Activated effector memory CD4-positive, alpha-beta T cell treated with Interleukin-2 at 50 U/mL for 16 hours (primary cell): ENCODE data around the gene RGS5.
"Not testable (repeated sequence)": the region's sequence is repeated elsewhere in the genome, so short reads cannot be mapped to it uniquely, and the experiment has no call there.

Source experiments
- DNase-seq: peaks from one replicate; pipeline ENCODE4 v3.0.0-alpha.2; 2020

RGS5 gene, protein sequence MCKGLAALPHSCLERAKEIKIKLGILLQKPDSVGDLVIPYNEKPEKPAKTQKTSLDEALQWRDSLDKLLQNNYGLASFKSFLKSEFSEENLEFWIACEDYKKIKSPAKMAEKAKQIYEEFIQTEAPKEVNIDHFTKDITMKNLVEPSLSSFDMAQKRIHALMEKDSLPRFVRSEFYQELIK

DNA sequence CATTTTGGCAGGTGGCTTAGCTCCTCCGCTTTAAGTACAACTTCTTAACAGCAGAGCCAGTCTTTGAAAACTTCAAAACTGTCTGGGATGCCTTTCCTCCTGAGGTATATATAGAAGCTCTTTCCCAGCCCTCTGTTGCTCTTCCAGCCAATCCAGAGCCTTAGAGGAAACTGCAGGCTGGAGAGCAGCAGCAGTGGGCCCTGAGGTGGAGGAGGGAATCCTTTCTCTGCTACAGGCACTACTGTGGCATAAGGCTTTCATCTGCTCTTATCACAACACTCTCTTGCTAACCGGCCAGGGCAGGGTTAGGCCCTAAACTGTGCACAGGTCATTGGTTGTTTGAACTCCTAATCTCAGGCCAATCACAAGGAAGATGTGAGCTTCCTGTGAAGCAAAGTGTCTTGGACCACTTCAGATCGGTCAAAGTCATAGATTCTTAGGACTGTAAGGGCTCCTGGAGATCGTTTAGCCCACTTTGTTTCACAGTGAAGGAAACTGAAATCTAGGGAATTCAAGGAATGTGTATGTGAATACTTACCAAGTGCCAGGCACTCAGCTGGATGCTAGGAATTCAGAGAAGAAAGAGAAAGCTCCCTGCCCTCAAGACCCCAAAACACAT, at the start of gene RGS5:
TSS of gene RGS5 (minus strand) at position 84 of the 619 bp plus-strand sequence. CDS start at position 3, 81 bp downstream.
- DNase-seq: no peak

DNA sequence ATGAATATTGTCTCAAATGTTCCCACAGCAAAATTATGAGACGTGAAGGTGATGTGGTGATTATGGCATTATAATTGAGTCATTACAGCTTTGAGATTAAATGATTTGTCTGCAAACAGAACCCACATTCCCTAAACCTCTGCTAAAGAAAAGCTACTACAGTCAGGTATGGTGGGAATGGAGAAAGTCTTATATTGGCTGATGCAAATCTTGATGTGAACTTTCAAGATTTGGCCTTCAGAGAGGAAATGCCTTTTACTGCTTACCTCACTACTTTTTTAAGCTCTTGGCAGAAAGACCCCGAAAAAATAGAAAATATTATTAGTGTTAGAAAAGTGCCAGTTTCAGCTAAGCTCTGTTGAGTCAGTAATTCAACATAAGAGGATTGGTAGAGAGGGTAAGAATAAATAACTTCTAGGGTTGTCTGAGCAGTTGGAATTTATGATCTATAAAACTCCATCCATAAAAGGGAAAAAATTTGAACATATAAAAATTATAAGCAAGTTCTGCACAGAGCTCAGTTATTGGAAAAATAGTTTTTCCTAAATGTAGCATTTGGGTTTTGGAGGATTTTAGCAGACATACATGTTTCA, 47.8 kb upstream of the RGS5 start:
- no peak for DNase-seq

DNA sequence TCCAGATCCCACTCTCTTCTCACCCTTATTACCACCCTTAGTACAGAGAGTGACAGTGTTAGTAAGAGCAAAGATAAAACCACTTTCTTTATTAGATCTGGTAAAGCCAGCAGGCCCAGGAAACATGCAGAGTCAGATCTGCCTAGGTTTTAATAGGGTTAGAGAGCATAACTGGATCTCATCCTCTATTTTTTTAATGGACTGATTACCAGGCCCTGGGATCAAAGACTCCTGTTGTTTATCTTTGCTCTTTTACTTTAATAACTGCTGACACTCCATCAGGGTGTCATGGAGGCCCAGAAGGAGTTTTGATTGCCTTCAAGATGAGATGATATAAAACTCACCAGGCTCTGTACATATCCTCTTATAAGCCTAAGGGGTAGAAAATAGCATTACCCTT, 45.3 kb upstream of the RGS5 start:
- no peak for DNase-seq

DNA sequence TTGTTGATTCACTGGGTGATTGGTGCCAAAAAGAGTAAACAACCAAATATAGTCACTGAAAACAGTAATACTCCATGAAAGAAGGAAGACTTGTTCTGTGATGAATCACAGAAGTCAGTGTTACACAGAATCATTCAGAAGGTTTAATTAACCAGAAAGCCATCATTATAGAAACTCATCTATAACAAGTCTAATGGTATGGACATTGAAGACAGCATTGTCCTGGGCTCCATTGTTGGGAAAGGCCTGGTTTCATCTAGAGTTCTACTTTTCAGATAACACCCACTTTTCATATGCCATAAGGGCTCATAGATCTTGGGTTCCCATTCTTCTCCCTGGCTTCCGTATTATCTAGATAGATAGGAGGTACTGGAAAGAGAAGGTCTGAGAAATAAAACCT, 41.9 kb upstream of the RGS5 start:
- DNase-seq: not testable (repeated sequence)

DNA sequence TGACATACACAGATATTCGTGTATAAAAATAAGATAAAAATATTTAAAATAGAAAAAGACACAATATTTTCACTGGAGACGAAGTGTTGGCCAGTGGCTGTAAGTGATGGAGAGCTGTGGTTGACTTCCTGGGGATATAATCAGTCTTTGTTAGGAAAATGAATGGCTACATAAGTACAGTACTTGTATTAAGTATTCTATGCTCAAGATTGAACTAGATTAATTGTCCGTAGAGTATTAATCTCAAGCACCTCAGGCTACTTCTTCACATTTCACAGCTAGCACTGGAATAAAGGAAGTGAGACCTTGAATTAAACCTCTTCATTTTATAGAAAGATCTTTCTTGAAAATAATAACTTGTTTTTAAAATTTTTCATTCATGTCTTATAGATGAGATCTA, 39.0 kb upstream of the RGS5 start:
- no peak for DNase-seq

DNA sequence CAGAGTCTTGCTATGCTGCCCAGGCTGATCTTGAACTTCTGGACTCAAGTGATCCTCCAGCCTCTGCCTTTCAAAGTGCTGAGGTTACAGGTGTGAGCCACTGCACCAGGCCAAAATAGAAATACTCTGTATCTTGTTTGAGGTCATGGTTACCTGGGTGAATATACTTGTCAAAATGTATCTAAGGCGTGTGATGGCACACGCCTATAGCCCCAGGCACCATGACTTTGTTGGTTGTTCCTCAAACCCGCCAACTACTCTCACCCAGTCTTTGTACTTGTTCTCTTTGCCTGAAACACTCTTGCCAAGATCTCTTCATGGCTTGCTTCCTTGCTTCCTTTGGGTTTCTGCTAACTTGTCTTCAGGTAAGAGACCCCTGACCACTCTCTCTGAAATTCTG, 38.0 kb upstream of the RGS5 start:
- no peak for DNase-seq

DNA sequence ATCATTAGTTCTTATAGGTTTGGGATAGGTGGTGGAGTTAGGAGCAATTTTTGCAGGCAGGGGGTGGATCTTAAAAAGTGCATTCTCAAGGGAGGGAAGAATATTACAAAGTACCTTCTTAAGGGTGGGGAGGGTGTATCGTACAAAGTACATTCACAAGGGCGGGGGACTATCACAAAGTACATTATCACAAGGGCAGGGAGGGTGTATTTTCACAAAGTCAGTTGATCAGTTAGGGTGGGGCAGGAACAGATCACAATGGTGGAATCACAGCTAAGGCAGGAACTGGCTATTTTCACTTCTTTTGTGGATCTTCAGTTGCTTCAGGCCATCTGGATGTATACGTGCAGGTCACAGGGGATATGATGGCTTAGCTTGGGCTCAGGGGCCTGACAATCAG, 30.9 kb upstream of the RGS5 start:
- DNase-seq: not testable (repeated sequence)

DNA sequence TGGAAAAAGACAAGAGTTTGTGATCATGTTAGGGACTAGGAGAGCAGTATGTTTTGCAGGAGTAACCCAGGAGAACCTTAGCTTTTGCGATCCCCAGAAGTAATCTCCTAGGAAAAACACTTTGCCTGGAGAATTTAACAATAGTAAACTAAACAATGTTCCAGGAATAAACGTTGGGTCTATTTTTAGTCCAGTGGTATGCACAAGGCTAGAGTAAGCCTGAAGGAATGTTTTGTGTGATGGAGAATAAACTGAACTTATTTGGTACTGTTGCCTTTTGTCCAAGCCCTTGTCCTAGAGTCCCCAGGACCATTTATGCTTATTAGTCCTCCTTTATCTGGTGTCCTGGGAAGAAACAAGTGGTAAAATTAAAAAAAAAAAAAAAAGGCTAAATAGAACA, 28.7 kb upstream of the RGS5 start:
- no peak for DNase-seq

DNA sequence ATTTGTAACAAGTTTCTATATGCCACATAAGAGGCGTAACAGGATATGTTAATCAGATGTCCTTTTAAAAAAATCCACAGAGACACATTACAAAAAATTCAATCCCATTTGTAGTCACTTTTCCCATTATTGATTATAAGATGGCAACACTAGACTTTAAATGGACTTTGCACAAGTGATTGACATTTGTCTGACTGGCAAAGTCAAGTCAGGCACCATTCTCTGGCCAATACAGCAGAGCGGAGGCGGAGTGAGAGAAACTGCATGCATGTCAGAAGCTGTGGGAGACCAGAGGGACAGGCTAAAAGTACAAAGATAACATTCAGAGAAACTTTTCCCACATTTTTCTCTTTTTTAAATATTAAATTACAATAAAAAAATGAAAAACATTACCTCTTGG, 28.1 kb upstream of the RGS5 start:
- no peak for DNase-seq

DNA sequence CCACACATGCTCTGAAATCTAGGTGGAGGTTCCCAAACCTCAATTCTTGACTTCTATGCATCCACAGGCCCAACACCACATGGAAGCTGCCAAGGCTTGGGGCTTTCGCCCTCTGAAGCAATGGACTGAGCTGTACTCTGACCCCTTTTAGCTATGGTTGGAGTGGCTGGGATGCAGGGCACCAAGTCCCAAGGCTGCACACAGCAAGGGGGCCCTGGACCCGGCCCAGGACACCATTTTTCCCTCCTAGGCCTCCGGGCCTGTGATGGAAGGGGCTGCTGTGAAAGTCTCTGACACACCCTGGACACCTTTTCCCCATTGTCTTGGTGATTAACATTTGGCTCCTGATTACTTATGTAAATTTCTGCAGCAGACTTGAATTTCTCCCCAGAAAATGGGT, 25.6 kb upstream of the RGS5 start:
- not testable (repeated sequence) for DNase-seq

DNA sequence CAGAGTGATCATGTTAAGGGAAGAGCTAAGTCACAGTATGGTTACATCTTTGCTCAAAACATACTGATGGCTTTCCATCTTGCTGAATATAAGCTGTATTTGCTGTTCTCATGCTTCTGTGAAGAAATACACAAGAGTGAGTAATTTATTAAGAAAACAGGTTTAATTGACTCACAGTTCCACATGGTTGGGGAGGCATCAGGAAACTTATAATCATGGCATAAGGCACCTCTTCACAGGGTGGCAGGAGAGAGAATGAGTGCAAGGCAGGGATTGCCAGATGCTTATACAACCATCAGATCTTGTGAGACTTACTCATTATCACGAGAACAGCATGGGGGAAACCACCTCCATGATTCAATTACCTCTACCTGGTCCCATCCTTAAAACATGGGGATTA, 24.4 kb upstream of the RGS5 start:
- no peak for DNase-seq

DNA sequence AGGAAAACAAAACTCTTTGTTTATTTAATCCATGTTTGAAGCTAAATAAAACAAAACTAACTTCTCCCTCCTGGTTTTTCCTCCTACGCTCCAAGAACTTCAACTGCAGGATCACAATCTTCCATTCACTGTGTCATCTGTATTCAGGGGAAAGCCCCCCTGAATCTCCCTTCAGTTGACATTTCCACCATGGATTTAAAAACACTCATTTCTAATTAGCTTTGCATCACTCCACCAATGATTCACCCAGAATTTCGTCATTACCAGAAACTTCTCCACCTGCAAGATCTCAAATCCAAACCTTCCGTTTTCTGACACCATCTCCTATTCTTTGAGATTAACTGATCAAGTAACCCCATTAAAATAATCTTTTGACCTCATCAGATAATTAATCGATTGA, 10.9 kb upstream of the RGS5 start:
- no peak for DNase-seq

DNA sequence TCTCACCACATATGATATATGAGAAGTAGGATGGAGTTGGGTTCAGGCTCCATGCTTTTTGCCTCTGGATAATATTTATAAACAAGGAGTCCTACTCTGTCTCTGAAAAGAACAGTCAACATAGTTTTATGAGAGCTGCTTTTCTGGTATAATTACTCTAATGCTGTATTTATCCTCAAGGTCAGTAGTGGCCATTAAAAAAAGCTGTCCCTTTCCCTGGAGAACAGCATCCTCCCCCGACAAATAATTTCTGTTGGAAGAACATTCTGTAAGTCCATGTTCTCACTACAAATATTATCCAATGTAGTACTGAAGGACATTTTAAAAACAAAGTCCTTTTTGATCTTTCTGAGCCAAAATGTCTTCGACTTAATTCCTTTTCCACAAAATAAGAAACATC, 9.0 kb upstream of the RGS5 start:
- DNase-seq: no peak

DNA sequence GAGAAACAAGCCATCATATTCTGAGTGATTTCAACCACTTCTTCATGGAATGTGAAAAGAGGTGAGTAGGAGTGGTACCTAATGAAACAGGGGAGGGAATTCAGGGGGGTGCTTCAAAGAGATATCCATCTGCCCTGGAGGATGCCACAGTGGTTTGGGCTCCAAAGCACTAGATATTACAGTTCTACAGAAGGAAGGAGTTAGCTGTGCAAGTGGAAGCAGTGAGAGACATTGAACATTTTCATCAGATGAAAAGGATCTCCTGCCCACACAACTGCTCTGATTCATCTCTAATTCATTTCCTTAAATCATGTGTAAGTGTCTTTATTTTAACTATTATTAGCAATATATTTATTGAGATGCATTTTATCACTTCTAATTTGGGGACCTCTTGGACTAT, 2.8 kb upstream of the RGS5 start:
- DNase-seq: no peak

DNA sequence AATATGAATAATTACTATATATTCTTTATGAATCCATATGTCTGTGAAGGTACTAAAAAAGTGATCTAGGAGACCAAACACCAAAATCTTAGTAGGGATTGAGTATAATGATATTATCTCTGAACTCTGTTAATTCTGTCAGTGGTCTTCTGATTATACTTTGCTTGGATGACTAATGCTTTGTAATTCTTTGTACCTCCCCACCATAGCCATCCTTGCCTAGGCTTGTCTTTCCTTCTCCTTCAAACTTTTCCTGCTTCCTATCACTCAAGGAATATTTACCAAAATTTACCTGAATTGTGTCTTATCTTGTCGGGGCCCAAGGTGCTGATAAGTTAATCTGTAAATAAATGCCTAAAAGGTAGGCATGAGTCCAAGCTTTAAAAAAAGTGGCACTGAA, 845 bp upstream of the RGS5 start:
- DNase-seq: no peak

DNA sequence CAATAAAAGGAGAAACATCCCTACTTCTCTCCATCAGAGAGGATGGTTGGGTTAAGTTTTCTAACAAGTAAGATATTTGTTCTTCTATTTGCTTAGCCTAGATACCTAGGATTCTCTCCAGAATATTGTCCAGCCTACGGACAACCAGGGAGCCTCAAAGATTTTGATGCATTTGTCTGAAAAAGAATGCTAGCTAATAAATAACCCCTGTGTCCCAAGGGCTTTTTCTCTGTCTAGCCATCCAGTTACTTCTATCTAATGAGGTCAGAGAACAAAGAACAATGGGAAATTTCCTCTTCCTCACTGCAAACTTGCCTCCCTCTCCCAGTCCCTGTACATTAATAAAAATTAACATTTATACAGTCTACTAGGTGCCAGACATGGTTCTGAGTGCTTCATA, 810 bp downstream of the RGS5 start:
- DNase-seq: no peak

DNA sequence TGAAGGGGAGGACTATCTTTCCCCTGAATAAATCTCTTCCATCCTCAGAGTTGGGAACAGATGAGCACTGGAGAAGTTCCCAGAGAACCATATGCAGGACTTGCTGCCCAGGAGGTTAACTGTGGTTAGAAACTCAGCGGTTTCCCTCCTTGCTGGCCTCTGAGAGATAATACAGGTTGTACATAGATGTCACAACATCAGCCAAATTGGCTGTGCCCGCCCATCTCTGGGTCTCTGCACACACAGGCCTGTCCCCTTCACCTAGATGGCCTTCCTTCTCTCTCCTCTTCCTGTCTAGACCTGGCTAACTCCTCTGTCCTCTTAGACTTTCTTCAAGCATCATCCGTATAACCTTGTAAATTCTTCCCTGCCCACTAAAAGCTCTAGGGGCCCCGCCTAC, 5.7 kb downstream of the RGS5 start:
- DNase-seq: no peak

DNA sequence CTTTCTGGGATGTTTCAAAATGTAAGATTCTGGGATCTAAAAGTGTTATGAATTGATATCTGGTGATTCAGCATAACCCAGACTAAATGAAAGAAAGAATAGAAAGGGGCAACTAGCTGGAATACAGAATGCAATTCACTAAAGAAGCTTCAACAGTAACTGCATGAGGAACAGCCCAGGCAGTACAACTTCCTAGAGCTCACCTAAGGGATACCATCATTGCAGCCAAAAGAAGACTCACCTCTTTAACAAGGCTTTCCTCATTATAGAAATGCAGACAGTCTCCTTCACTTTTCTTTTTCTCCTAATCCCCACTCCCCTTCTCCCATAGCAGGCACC, 6.3 kb downstream of the RGS5 start:
- no peak for DNase-seq

DNA sequence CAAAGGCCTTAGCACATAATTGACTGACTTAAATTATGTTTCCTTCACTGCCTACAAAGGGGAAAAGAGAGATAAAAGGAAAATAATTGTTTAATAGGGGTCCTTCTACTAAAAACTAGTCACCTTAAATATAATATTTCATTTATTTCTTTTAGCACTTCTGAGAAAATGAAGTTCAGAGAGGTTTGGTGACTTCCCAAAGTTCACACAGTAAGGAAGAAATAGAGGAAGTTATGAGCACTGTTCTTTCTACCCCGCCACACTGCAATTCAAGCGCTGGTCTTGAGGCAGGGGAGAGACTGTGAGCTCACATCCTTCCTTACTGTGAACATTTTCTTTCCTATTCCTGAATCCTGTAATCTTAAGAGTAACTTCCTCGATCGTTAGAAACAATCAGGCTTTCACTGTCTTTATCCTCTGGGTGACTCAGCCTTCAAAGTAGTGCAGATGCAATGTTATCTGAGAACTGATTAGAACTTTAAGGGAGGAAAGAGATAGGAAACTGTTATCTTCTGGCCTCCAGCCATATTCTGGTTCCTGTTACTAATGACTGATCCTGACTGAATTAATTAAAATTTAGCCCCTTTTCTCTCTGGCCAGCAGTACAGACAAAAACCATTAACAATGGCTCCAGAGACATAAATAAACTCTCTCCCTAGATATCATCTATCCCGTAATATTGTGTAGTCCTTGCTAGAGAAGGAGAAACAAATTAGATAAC, 6.8 kb downstream of the RGS5 start:
- no peak for DNase-seq

DNA sequence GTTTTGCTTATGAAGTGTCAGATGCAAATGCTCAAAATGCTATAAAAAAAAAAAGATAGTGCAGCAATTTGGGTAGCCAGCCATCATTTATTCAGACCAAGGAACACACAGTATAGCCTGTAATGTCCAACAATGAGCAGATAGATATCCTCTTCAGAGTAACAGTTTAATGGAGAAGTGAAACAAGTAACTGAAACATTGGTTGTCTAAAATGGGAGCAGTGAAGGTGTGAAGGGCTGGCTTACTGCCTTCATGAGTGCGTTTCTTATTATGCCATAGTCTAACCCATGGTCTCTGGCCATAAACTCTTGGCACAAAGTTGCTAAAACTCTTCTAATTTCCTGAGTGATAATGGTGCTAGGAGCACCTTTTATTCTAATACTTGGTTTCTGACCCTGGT, 11.4 kb downstream of the RGS5 start:
- no peak for DNase-seq

DNA sequence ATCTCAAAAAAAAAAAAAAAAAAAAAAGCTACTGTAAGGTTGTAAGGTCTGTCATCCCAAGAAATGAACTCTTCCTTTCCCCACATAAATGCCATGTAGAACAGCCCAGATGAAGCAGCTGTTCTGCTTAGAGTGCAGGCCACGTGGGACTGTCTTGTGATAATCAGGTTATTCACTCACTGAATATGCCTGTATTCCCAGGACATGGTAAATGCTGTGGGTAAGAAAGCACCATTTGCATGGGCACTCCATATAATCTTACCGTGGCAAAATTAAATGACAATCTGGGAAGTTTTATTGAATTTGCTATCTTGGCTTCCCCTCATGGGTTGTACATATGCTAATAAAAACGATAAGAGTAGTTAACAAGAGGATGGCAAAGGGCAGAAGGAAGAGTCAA, 13.8 kb downstream of the RGS5 start:
- DNase-seq: no peak

DNA sequence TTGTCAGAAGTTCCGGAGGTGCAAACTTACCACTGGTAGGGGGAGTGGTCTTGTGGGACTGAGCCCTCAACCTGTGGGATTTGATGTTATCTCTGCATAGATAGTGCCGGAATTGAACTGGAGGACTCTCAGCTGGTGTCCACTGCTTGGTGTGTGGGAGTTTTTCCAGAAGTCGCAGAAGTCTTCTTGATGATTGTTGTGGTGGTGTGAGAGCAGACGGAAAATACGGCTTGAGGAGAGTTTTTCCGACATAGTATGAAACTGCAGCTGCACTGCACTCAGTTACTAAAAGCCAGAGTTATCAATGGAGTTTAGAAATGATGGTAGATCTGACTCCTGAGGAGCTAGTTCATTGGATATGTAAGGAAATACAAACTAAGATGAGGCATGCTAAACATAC, 14.9 kb downstream of the RGS5 start:
- DNase-seq: no peak

DNA sequence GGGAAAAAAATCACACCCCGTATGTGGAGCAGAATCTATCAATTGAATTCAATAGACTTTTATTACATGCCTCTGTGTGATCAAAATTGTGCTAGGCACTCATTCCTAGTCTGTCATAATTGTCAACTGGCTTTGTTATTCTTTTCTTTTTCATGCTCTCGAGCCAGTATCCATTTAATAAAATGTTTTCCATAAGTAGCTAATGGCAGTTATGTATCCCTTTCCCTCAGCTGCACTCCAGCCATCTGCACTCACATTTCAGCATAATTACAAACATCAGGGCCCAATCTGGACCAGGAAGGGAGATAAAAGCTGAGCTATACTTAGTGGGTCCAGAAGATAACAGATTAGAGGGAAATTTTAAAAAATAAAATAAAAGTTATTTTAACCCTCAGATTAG, 15.9 kb downstream of the RGS5 start:
- no peak for DNase-seq

DNA sequence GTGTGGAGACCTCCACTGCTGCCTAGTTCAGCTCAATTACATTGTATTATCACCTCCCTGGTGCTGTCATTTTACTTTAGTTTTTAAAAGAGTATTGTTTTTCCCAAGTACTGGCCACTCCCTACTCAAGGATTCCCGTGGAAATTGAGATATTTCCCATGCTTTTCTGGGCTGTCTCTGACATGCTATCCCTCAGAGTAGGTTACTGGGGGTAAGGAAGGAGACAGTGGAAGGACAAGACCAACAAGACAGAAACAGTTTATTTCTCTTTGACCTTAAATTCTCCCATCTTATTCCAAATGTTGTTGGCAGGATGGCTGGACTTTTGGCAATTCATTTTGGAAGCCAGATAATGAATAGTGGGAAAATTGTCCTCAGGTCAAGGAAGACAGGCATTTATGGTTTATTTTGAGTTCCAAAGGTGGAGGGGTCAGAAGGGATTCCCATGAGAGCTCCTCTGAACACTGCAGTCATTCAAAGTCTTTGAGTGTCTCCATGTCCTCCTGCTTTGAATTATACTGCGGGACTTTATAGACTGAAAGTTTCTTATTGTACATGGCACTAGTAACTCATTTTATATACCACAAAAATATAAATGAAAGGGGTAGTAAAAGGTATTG, 20.3 kb downstream of the RGS5 start:
- no peak for DNase-seq
